Uterus (tissue), 4 donors: Measurements from ENCODE around the gene TMPRSS11E. TPM values are rescaled to one million over a fixed set of nuclear protein-coding genes. Genes with fewer than 3 reads are reported as not detected.
"Not testable (repeated sequence)": the region's sequence is repeated elsewhere in the genome, so short reads cannot be mapped to it uniquely, and the experiment has no call there.

ENCODE experiments used
- DNase-seq, 2 donors: peaks; one replicate each; pipeline ENCODE4 v3.0.0-alpha.2; 2019 to 2020
- H3K27ac ChIP-seq, 2 donors: fragments of 200-600 bp; sonication (generic); 1 replicate in 1 of 2; 2 replicates in 1 of 2; pipeline ENCODE4 v1.5.1; 2016 to 2018
- H3K27me3 ChIP-seq, 2 donors: fragments of 200-600 bp; sonication (generic); one replicate each; pipeline ENCODE4 v1.5.1; 2018 to 2019; ENCODE audit warnings: control low read depth in 1 of 2
- H3K36me3 ChIP-seq, 2 donors: fragments of 200-600 bp; sonication (generic); one replicate each; pipeline ENCODE4 v1.5.1; 2019; ENCODE audit warnings: control low read depth in 1 of 2
- H3K4me1 ChIP-seq, 2 donors: fragments of 200-600 bp; sonication (generic); one replicate each; pipeline ENCODE4 v1.5.1; 2018 to 2019; ENCODE audit warnings: control low read depth in 1 of 2
- H3K4me3 ChIP-seq, 2 donors: fragments of 200-600 bp; sonication (generic); 1 replicate in 1 of 2; 2 replicates in 1 of 2; pipeline ENCODE4 v1.5.1; 2018 to 2019; ENCODE audit warnings: mild to moderate bottlenecking in 1 of 2
- H3K9me3 ChIP-seq, 2 donors: fragments of 200-600 bp; sonication (generic); one replicate each; pipeline ENCODE4 v1.5.1; 2019; ENCODE audit warnings: control low read depth in 1 of 2
- POLR2A ChIP-seq, 2 donors: fragments of 450-650 bp; IDR thresholded peaks; one replicate each; pipeline ENCODE4 v1.6.1; 2016; ENCODE audit warnings: antibody characterized with exemption in 2 of 2, mild to moderate bottlenecking in 1 of 2, moderate library complexity in 1 of 2
- intact Hi-C: fragments of 100-400 bp; cut with DNase I; formaldehyde crosslinking; loops from one replicate; pipeline ENCODE4 v1.15.1; 2023; ENCODE audit warnings: low total_unique reads
- total RNA-seq, 4 donors: library from RNA; depleted of rRNA in 3 of 4; stranded (reverse); fragments of >200 nt in 3 of 4; gene quantifications; one replicate each; pipeline versions ENCODE4 v1.1.0 to v1.2.4, GENCODE V29; 2014 to 2023
- TF ChIP-seq, protein P1 (sequence below), 4 experiments: fragments of 200-600 bp in 2 of 4; fragments of 450-650 bp in 2 of 4; sonication (generic) in 2 of 4; IDR thresholded peaks; one replicate each; pipeline ENCODE4 v1.5.1; 2016 to 2019; ENCODE audit warnings: antibody characterized with exemption in 4 of 4, mild to moderate bottlenecking in 2 of 4, moderate library complexity in 1 of 4
- donor health status: DM: yes; HTN: yes; CAD: no.

TMPRSS11E gene
- total RNA-seq, 4 donors from 2014 or later = not detected

DNA sequence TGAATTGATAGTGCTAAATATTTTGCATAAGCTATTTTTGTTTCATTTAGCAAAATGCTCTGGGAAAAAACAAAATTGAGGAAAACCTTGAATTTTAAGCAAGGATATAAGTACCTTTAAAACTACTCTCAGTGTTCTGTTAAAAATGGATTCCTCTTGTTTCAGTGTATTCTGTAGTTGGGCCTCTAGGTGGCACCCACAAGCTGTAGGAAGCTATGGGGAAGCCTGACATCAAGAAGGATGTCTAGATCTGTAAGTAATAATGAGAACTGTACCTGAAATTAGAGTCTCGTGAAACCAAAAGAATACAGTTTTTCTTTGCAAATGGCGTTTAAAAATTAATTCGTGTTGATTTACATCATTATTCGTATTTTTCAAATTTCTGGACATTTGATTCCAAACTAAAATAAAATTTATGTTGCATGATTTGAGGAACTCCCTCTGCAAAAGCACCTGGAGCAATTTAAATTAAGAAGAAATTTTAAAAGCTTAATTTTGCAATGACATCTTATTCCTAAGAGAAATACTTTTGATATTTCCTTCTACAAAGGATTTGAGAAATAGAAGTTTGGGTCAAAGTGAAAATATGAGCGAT, 51.2 kb downstream of the TMPRSS11E start:
- no peaks in the 10 kb centered on the region for H3K27me3 ChIP-seq
- H3K9me3 ChIP-seq = no peaks in the 10 kb centered on the region
- H3K36me3 ChIP-seq = no peaks in the 10 kb centered on the region
- H3K4me1 ChIP-seq = no peaks in the 10 kb centered on the region
- intact Hi-C loops = no loop called here
- no peak overlapping the region for H3K4me3 ChIP-seq
- DNase-seq = no peak
- no peak overlapping the region for H3K27ac ChIP-seq
- TF ChIP-seq, protein P1, sequence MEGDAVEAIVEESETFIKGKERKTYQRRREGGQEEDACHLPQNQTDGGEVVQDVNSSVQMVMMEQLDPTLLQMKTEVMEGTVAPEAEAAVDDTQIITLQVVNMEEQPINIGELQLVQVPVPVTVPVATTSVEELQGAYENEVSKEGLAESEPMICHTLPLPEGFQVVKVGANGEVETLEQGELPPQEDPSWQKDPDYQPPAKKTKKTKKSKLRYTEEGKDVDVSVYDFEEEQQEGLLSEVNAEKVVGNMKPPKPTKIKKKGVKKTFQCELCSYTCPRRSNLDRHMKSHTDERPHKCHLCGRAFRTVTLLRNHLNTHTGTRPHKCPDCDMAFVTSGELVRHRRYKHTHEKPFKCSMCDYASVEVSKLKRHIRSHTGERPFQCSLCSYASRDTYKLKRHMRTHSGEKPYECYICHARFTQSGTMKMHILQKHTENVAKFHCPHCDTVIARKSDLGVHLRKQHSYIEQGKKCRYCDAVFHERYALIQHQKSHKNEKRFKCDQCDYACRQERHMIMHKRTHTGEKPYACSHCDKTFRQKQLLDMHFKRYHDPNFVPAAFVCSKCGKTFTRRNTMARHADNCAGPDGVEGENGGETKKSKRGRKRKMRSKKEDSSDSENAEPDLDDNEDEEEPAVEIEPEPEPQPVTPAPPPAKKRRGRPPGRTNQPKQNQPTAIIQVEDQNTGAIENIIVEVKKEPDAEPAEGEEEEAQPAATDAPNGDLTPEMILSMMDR (IDR thresholded peaks at IDR 0.05) = peak; percentile 57 to 75 (median 62)
- no peak for TF ChIP-seq POLR2A (IDR thresholded peaks at IDR 0.05)

DNA sequence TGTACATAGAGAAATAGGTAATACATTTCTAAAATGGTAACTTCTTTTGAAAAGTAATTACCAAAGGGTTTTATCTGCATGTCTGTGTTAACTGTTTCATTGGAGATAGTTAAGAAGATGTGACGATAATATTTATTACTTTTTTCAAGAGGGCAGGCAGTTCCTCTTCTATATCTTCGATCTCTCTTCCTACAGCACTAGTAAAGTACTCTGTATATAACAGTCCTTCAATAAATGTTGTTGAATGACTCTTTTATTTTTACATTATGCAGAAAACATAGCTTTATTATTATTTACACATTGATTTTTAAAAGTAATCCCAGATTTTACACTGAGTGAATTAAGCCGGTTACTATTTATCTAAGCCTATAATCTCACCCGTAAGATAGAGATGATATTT, 51.8 kb downstream of the TMPRSS11E start:
- H3K4me1 ChIP-seq = no peaks in the 10 kb centered on the region
- H3K9me3 ChIP-seq = no peaks in the 10 kb centered on the region
- no peak overlapping the region for H3K27ac ChIP-seq
- intact Hi-C loops = no loop called here
- no peak for TF ChIP-seq POLR2A (IDR thresholded peaks at IDR 0.05)
- TF ChIP-seq, protein P1 (IDR thresholded peaks at IDR 0.05) = no peak
- no peaks in the 10 kb centered on the region for H3K27me3 ChIP-seq
- H3K4me3 ChIP-seq = no peak overlapping the region
- DNase-seq = no peak
- H3K36me3 ChIP-seq = no peaks in the 10 kb centered on the region

DNA sequence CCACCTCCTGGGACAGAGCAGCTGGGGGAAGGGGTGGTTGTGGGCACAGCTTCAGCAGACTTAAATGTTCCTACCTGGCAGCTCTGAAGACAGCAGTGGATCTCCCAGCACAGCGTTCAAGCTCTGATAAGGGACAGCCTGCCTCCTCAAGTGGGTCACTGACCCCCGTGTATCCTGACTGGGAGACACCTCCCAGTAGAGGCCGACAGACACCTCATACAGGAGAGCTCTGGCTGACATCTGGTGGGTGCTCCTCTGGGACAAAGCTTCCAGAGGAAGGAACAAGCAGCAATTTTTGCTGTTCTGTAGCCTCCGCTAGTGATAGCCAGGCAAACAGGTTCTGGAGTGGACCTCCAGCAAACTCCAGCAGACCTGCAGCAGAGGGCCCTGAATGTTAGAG, 56.2 kb downstream of the TMPRSS11E start:
- H3K27me3 ChIP-seq, H3K36me3 ChIP-seq, DNase-seq, H3K27ac ChIP-seq, H3K9me3 ChIP-seq, H3K4me3 ChIP-seq, intact Hi-C loops, H3K4me1 ChIP-seq: not testable (repeated sequence)

DNA sequence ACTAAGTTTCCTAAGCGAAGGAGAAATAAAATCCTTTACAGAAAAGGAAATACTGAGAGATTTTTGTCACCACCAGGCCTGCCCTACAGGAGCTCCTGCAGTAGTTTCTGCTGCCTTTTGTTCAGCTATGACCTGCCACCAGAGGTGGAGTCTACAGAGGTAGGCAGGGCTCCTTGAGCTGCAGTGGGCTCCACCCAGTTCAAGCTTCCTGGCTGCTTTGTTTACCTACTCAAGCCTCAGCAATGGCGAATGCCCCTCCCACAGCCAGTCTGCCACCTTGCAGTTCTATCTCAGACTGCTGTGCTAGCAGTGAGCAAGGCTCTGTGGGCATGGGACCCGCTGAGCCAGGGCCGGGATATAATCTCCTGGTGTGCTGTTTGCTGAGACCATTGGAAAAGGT, 57.6 kb downstream of the TMPRSS11E start:
- intact Hi-C loops, H3K36me3 ChIP-seq, H3K4me1 ChIP-seq, H3K27me3 ChIP-seq, H3K9me3 ChIP-seq, DNase-seq, H3K4me3 ChIP-seq, H3K27ac ChIP-seq: not testable (repeated sequence)

DNA sequence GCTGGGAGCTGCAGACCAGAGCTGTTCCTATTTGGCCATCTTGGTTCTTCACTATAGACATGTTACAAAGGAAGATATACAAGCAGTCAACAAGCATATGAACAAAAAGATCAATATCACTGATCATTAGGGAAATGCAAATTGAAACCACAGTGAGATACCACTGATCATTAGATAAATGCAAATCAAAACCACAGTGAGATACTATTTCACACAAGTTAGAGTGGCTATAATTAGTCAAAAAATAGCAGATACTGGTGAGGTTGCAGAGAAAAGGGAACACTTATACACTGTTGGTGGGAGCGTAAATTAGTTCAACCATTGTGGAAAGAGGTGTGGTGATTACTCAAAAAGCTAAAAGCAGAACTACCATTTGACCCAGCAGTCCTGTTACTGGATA, 58.2 kb downstream of the TMPRSS11E start:
- H3K9me3 ChIP-seq, DNase-seq, H3K27ac ChIP-seq, intact Hi-C loops, H3K4me3 ChIP-seq, H3K27me3 ChIP-seq, H3K36me3 ChIP-seq, H3K4me1 ChIP-seq: not testable (repeated sequence)

DNA sequence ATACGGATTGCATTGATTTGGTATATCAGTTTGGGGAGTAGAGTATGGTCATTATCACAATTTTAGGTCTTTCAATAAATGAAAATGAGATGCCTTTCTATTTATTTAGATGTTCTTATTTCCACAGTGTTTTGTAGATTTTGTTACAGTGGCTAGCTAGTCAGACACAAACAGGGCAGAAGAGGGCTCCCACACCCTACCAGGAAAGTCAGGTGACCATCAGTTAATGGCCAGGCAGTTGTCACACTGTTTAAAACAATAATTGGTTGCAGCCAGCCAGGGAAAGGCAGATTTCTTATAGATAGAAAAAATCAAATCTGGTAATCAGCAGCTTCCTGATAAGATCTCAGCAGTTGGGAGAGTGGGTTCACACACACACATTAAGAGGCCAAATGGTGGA, 71.6 kb downstream of the TMPRSS11E start:
- Histone ChIP-seq H3K4me3 (no peak overlapping the region), H3K9me3 (no peaks in the 10 kb centered on the region), H3K27ac (no peak overlapping the region), H3K27me3 (no peaks in the 10 kb centered on the region), H3K4me1 (no peaks in the 10 kb centered on the region), H3K36me3 (no peaks in the 10 kb centered on the region)
- TF ChIP-seq, protein P1 (IDR thresholded peaks at IDR 0.05) = no peak
- TF ChIP-seq POLR2A (IDR thresholded peaks at IDR 0.05) = no peak
- no peak for DNase-seq
- intact Hi-C loops = no loop called here

DNA sequence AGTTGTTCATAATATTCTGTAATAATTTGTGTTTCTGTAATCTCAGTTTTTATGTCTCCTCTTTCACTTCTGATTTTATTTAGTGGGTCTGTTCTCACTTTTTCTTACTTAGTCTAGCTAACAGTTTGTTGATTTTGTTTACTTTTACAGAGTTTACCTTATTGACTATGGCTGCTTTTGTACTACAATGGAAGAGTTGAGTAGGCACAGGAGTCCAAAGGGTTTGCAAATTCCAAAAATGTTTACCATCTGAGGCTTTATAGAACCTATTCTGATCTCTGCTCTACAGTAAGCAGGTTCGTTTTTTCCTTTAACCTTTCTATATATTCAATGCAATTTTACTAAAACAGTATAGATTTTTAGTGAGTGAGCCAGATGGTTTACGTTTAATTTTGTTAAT, 73.7 kb downstream of the TMPRSS11E start:
- Histone ChIP-seq H3K9me3 (no peaks in the 10 kb centered on the region), H3K27me3 (no peaks in the 10 kb centered on the region), H3K27ac (no peak overlapping the region), H3K4me1 (no peaks in the 10 kb centered on the region), H3K36me3 (no peaks in the 10 kb centered on the region), H3K4me3 (no peak overlapping the region)
- DNase-seq = no peak
- TF ChIP-seq, protein P1 (IDR thresholded peaks at IDR 0.05) = no peak
- no peak for TF ChIP-seq POLR2A (IDR thresholded peaks at IDR 0.05)
- intact Hi-C loops = no loop called here

DNA sequence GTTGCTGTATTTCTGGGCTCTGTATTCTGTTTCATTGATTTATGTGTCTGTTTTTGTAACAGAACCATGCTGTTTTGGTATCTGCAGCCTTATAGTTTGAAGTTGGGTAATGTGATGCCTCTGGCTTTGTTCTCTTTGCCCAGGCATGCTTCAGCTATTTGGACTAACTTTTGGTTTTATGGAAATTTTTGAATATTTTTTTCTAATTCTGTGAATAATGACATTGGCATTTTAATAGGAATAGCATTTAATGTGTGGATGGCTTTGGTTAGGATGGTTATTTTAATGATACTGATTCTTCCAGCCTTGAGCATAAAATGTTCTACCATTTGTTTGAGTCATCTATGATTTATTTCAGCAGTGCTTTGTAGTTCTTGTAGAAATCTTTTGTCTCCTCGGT, 75.0 kb downstream of the TMPRSS11E start:
- intact Hi-C loops, H3K4me1 ChIP-seq, H3K9me3 ChIP-seq, H3K27me3 ChIP-seq, H3K27ac ChIP-seq, H3K36me3 ChIP-seq, H3K4me3 ChIP-seq, DNase-seq: not testable (repeated sequence)
